Measurements from ENCODE around the gene RAI14.
A peak's percentile ranks its signal among the peaks of the same experiment; 100 is the strongest.

The RAI14 gene

GRCh38 chr5:34653708-34654107 is 2.4 kb upstream of the RAI14 start:
- TF ChIP-seq, protein P1, sequence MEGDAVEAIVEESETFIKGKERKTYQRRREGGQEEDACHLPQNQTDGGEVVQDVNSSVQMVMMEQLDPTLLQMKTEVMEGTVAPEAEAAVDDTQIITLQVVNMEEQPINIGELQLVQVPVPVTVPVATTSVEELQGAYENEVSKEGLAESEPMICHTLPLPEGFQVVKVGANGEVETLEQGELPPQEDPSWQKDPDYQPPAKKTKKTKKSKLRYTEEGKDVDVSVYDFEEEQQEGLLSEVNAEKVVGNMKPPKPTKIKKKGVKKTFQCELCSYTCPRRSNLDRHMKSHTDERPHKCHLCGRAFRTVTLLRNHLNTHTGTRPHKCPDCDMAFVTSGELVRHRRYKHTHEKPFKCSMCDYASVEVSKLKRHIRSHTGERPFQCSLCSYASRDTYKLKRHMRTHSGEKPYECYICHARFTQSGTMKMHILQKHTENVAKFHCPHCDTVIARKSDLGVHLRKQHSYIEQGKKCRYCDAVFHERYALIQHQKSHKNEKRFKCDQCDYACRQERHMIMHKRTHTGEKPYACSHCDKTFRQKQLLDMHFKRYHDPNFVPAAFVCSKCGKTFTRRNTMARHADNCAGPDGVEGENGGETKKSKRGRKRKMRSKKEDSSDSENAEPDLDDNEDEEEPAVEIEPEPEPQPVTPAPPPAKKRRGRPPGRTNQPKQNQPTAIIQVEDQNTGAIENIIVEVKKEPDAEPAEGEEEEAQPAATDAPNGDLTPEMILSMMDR (IDR thresholded peaks at IDR 0.05; ENCODE audit: insufficient read depth, low read depth, low read length, missing control alignments): no peak
- no peak overlapping the region for H3K4me3 ChIP-seq (ENCODE audit: low read length)
- DNase-seq (ENCODE audit: low read depth): no peak

DNA sequence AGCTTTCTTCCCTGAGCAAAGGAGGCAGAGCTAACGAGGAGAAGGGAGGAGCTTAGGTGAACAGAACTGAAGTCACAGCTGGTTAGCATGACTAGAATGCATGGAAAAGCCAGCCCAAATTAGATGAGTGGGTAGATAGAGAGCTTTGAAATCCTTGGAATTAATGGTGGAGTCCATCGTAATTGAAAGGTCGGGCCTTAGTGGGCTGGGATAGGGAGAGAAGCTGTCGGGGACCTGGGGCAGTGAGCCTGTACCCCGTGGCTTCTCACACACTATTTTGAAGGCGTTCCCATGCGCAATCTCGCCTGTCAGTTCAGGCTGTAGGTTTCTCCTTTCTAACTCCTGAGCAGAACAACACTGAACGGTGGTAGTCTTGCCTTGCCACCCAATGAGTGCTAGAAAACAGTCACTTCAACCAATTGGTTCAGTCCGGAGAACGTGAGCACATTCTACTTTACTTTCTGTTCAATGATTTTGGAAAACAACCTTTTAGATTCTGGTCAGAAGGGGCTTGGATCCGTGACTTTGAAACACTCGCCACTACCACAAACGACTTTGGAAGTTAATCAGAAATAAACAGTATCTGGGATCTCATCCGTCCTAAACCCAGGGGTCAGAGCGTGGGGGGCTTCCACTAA is 655 bp upstream of the RAI14 start:
- peak overlapping the region; percentile 58 for H3K4me3 ChIP-seq (ENCODE audit: low read length)
- peak; percentile 86 for DNase-seq (ENCODE audit: low read depth)
- TF ChIP-seq, protein P1 (IDR thresholded peaks at IDR 0.05; ENCODE audit: insufficient read depth, low read depth, low read length, missing control alignments): no peak

GRCh38 chr5:34656700-34657273 is 659 bp downstream of the RAI14 start:
- TF ChIP-seq, protein P1 (IDR thresholded peaks at IDR 0.05; ENCODE audit: insufficient read depth, low read depth, low read length, missing control alignments): no peak
- peak overlapping the region; percentile 58 for H3K4me3 ChIP-seq (ENCODE audit: low read length)
- DNase-seq (ENCODE audit: low read depth): peak; percentile 40

- H3K4me3 ChIP-seq (ENCODE audit: low read length): peak overlapping the region; percentile 58
- TF ChIP-seq, protein P1 (IDR thresholded peaks at IDR 0.05; ENCODE audit: insufficient read depth, low read depth, low read length, missing control alignments): no peak
- DNase-seq (ENCODE audit: low read depth): peak; percentile 38
These were observed 1.3 kb downstream of the RAI14 start for GRCh38 chr5:34657274-34657921.

DNA sequence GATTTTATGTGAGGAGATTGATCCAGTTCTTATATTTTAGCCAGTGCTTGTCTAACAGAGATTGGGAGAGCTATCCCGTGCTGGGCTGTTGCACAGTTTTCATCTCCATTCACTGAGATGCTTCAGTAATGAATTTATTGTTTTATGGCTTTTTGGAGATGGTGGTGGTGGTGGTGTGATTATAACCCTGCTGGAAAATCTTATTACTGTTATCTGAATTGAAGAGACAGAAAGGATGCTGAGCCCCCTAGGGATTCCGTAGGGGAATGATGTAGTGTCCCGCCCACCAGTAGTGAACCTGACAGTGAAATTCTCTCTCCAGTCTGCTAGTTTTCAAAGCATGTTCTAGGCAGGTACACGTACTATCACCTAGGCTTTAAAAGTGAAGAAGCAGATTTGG is 1.9 kb downstream of the RAI14 start:
- DNase-seq (ENCODE audit: low read depth): peak; percentile 14
- TF ChIP-seq, protein P1 (IDR thresholded peaks at IDR 0.05; ENCODE audit: insufficient read depth, low read depth, low read length, missing control alignments): no peak
- peak overlapping the region; percentile 58 for H3K4me3 ChIP-seq (ENCODE audit: low read length)

GRCh38 chr5:34659168-34659567 is 3.0 kb downstream of the RAI14 start:
- no peak overlapping the region for H3K4me3 ChIP-seq (ENCODE audit: low read length)
- DNase-seq (ENCODE audit: low read depth): no peak
- TF ChIP-seq, protein P1 (IDR thresholded peaks at IDR 0.05; ENCODE audit: insufficient read depth, low read depth, low read length, missing control alignments): no peak

All from epithelial cell of esophagus (primary cell).